GM12874 (cell line): ENCODE data around the gene ME3.

Source experiments
- CTCF ChIP-seq: IDR thresholded peaks from 2 replicates; pipeline ENCODE4 v1.5.1; 2011; ENCODE audit warnings: low read depth, mild to moderate bottlenecking, control low read depth, low read length, moderate library complexity; ENCODE audit not compliant: insufficient read depth

The ME3 gene

GRCh38 chr11:86476109-86476861 lies 196.1 kb downstream of the ME3 start:
- TF ChIP-seq CTCF, result no peak

- no peak for TF ChIP-seq CTCF
Measured at GRCh38 chr11:86475027-86475426, 197.4 kb downstream of the ME3 start.

- no peak for TF ChIP-seq CTCF
Measured at GRCh38 chr11:86473991-86474833, 198.2 kb downstream of the ME3 start.

- TF ChIP-seq CTCF, result no peak
Measured at GRCh38 chr11:86469491-86470388, 202.7 kb downstream of the ME3 start.

GRCh38 chr11:86468169-86468568 lies 204.2 kb downstream of the ME3 start:
- no peak for TF ChIP-seq CTCF

- TF ChIP-seq CTCF, result no peak
Measured at GRCh38 chr11:86464509-86465221, 207.8 kb downstream of the ME3 start.
